Spleen (tissue), 7 donors: ENCODE measurements around the gene NMUR1.

Source experiments
- POLR2A ChIP-seq, 3 donors: fragments of 450-650 bp; IDR thresholded peaks; one replicate each; pipeline ENCODE4 v1.5.1; 2017; ENCODE audit warnings: antibody characterized with exemption in 3 of 3, mild to moderate bottlenecking in 1 of 3
- POLR2AphosphoS5 ChIP-seq, 3 donors: sonication (generic); formaldehyde crosslinking; IDR thresholded peaks; one replicate each; pipeline ENCODE4 v1.5.1; 2017; ENCODE audit warnings: antibody characterized with exemption in 3 of 3
- TF ChIP-seq, protein P1 (sequence below), 11 experiments: fragments of 200-600 bp in 7 of 11; fragments of 450-650 bp in 4 of 11; sonication (generic) in 4 of 11; IDR thresholded peaks in 8 of 11; conservative IDR thresholded peaks in 3 of 11; 1 replicate in 7 of 11; 2 replicates in 4 of 11; pipeline versions ENCODE4 v1.4.0 to v1.8.0; 2016 to 2021; ENCODE audit warnings: antibody characterized with exemption in 11 of 11, inconsistent platforms in 4 of 11, mild to moderate bottlenecking in 1 of 11
- donor health status: DM: no; HTN: no; CAD: no; lungs with moderate emphysema.
- donor health status: DM: no; HTN: no; CAD: no.
- donor health status: DM: no; HTN: no; CAD: no.

DNA sequence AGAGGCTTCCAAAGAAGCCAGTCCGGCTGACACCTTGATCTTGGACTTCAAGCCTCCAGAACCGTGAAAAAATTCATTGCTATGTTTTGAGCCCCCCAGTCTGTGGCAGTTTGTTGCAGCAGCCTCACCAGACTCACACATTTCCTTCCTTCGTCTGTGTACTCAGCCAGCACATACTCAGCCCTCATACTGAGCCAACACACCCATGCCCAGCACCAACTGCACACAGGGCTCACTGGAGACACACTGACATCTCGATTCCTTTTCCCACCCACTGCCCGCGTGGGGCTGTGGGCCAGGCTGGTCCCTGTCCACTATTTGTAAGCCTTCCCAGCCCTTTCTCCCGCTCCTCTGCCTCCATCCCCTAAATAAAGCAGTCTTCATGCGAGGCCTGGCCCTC is 24.1 kb upstream of the NMUR1 start:
- TF ChIP-seq, protein P1, sequence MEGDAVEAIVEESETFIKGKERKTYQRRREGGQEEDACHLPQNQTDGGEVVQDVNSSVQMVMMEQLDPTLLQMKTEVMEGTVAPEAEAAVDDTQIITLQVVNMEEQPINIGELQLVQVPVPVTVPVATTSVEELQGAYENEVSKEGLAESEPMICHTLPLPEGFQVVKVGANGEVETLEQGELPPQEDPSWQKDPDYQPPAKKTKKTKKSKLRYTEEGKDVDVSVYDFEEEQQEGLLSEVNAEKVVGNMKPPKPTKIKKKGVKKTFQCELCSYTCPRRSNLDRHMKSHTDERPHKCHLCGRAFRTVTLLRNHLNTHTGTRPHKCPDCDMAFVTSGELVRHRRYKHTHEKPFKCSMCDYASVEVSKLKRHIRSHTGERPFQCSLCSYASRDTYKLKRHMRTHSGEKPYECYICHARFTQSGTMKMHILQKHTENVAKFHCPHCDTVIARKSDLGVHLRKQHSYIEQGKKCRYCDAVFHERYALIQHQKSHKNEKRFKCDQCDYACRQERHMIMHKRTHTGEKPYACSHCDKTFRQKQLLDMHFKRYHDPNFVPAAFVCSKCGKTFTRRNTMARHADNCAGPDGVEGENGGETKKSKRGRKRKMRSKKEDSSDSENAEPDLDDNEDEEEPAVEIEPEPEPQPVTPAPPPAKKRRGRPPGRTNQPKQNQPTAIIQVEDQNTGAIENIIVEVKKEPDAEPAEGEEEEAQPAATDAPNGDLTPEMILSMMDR (IDR thresholded peaks at IDR 0.05 in 8 of 11, conservative IDR thresholded peaks at IDR 0.05 in 3 of 11): no peak
- TF ChIP-seq POLR2A (IDR thresholded peaks at IDR 0.05): no peak
- TF ChIP-seq POLR2AphosphoS5 (IDR thresholded peaks at IDR 0.05): no peak
